H9 (cell line): ENCODE data around the gene KLHDC8A. TPM values are rescaled to one million over a fixed set of nuclear protein-coding genes. Genes with fewer than 3 reads are reported as not detected.
A peak's percentile ranks its signal among the peaks of the same experiment; 100 is the strongest.

Experiments used
- DNase-seq: peaks from one replicate; pipeline ENCODE4 v3.0.0-alpha.2; 2017
- H2AFZ ChIP-seq: one replicate; pipeline ENCODE4 v1.6.1; 2013; ENCODE audit warnings: mild to moderate bottlenecking, low read length, control low read depth, moderate library complexity
- H2AK5ac ChIP-seq: 2 replicates; pipeline ENCODE4 v1.6.1; 2013; ENCODE audit warnings: low read length, control low read depth, mixed read lengths; ENCODE audit not compliant: insufficient read length
- H2BK120ac ChIP-seq: one replicate; pipeline ENCODE4 v1.6.1; 2013; ENCODE audit warnings: low read depth, mild to moderate bottlenecking, low read length, control low read depth, inconsistent platforms; ENCODE audit not compliant: poor library complexity, severe bottlenecking
- H2BK12ac ChIP-seq: 2 replicates; pipeline ENCODE4 v1.6.1; 2013; ENCODE audit warnings: low read length, control low read depth, mixed read lengths, low read depth; ENCODE audit not compliant: insufficient read length
- H2BK15ac ChIP-seq: 2 replicates; pipeline ENCODE4 v1.6.1; 2013; ENCODE audit warnings: low read depth, low read length, control low read depth
- H2BK20ac ChIP-seq: one replicate; pipeline ENCODE4 v1.6.1; 2013; ENCODE audit warnings: low read depth, mild to moderate bottlenecking, low read length, control low read depth, inconsistent platforms; ENCODE audit not compliant: poor library complexity, severe bottlenecking
- H2BK5ac ChIP-seq: 2 replicates; pipeline ENCODE4 v1.6.1; 2013; ENCODE audit warnings: low read length, control low read depth, mixed read lengths; ENCODE audit not compliant: insufficient read length
- H3K14ac ChIP-seq: 2 replicates; pipeline ENCODE4 v1.6.1; 2013; ENCODE audit warnings: low read length, control low read depth; ENCODE audit not compliant: insufficient read depth
- H3K18ac ChIP-seq: 2 replicates; pipeline ENCODE4 v1.6.1; 2013; ENCODE audit warnings: low read depth, mild to moderate bottlenecking, mixed read lengths, low read length, control low read depth; ENCODE audit not compliant: insufficient read length
- H3K23ac ChIP-seq: 2 replicates; pipeline ENCODE4 v1.6.1; 2013; ENCODE audit warnings: low read length, control low read depth, mixed read lengths, low read depth; ENCODE audit not compliant: insufficient read length
- H3K23me2 ChIP-seq: 2 replicates; pipeline ENCODE4 v1.6.1; 2013; ENCODE audit warnings: low read depth, mild to moderate bottlenecking, mixed read lengths, low read length, control low read depth; ENCODE audit not compliant: insufficient read length, poor library complexity, severe bottlenecking
- H3K27ac ChIP-seq: 2 replicates; pipeline ENCODE4 v1.5.1; 2013; ENCODE audit warnings: low read length, control low read depth, mixed read lengths, low read depth; ENCODE audit not compliant: insufficient read length
- H3K27me3 ChIP-seq: 2 replicates; pipeline ENCODE4 v1.6.1; 2013; ENCODE audit warnings: low read length, control low read depth, inconsistent platforms; ENCODE audit not compliant: insufficient read depth
- H3K4ac ChIP-seq: 2 replicates; pipeline ENCODE4 v1.6.1; 2013; ENCODE audit warnings: low read depth, mild to moderate bottlenecking, control low read depth, inconsistent platforms, low read length, moderate library complexity
- H3K4me1 ChIP-seq: 2 replicates; pipeline ENCODE4 v1.6.1; 2013; ENCODE audit warnings: low read length, control low read depth, inconsistent platforms; ENCODE audit not compliant: insufficient read depth
- H3K4me2 ChIP-seq: 2 replicates; pipeline ENCODE4 v1.6.1; 2013; ENCODE audit warnings: low read length, control low read depth, mixed read lengths; ENCODE audit not compliant: insufficient read length, insufficient read depth
- H3K56ac ChIP-seq: 2 replicates; pipeline ENCODE4 v1.6.1; 2013; ENCODE audit warnings: low read depth, mild to moderate bottlenecking, mixed read lengths, low read length, control low read depth; ENCODE audit not compliant: insufficient read length
- H3K79me1 ChIP-seq: 2 replicates; pipeline ENCODE4 v1.6.1; 2013; ENCODE audit warnings: low read depth, mild to moderate bottlenecking, moderate library complexity, low read length, control low read depth, inconsistent platforms; ENCODE audit not compliant: insufficient read depth, poor library complexity, severe bottlenecking
- H3K79me2 ChIP-seq: 2 replicates; pipeline ENCODE4 v1.6.1; 2013; ENCODE audit warnings: low read length, control low read depth, inconsistent platforms; ENCODE audit not compliant: insufficient read depth
- H3K9ac ChIP-seq: 2 replicates; pipeline ENCODE4 v1.6.1; 2013; ENCODE audit warnings: low read length, control low read depth, mixed read lengths; ENCODE audit not compliant: insufficient read length; ENCODE audit errors: extremely low read depth
- H3K9me3 ChIP-seq: one replicate; pipeline ENCODE4 v1.6.1; 2013; ENCODE audit warnings: low read depth, low read length, inconsistent platforms; ENCODE audit not compliant: control insufficient read depth
- H3T11ph ChIP-seq: one replicate; pipeline ENCODE4 v1.6.1; 2013; ENCODE audit warnings: mild to moderate bottlenecking, low read length, control low read depth, inconsistent platforms
- H4K20me1 ChIP-seq: one replicate; pipeline ENCODE4 v1.6.1; 2013; ENCODE audit not compliant: control insufficient read depth, insufficient read length, insufficient read depth
- H4K5ac ChIP-seq: 2 replicates; pipeline ENCODE4 v1.6.1; 2013; ENCODE audit warnings: low read depth, mild to moderate bottlenecking, mixed read lengths, low read length, control low read depth; ENCODE audit not compliant: insufficient read length
- H4K8ac ChIP-seq: replicated peaks from 2 replicates; pipeline ENCODE4 v1.6.1; 2013; ENCODE audit warnings: low read length, control low read depth, mixed read lengths, low read depth; ENCODE audit not compliant: insufficient read length
- H4K91ac ChIP-seq: 2 replicates; pipeline ENCODE4 v1.6.1; 2013; ENCODE audit warnings: low read depth, mild to moderate bottlenecking, moderate library complexity, mixed read lengths, low read length, control low read depth; ENCODE audit not compliant: insufficient read length
- H3K27ac Mint-ChIP-seq, 3 experiments: 2 replicates in 2 of 3; 3 replicates in 1 of 3; pipeline ENCODE4 v1.8.0; 2020 to 2021; ENCODE audit warnings: mixed read lengths in 3 of 3, mild to moderate bottlenecking in 1 of 3, moderate library complexity in 1 of 3
- H3K27me3 Mint-ChIP-seq: 2 replicates; pipeline ENCODE4 v1.8.0; 2021; ENCODE audit warnings: low read depth, mild to moderate bottlenecking, moderate library complexity, mixed read lengths
- H3K36me3 Mint-ChIP-seq, 3 experiments: 2 replicates in 2 of 3; 3 replicates in 1 of 3; pipeline ENCODE4 v1.8.0; 2020 to 2021; ENCODE audit warnings: low read depth in 3 of 3, mixed read lengths in 3 of 3; ENCODE audit not compliant: insufficient read depth in 1 of 3
- H3K4me1 Mint-ChIP-seq, 2 experiments: 2 replicates each; pipeline ENCODE4 v1.8.0; 2020; ENCODE audit warnings: mixed read lengths in 2 of 2
- H3K4me3 Mint-ChIP-seq, 2 experiments: 2 replicates in 1 of 2; 3 replicates in 1 of 2; pipeline ENCODE4 v1.8.0; 2020 to 2021; ENCODE audit warnings: mild to moderate bottlenecking in 2 of 2, mixed read lengths in 2 of 2, moderate library complexity in 1 of 2
- H3K9me3 Mint-ChIP-seq, 2 experiments: 2 replicates in 1 of 2; 3 replicates in 1 of 2; pipeline ENCODE4 v1.8.0; 2020; ENCODE audit warnings: mild to moderate bottlenecking in 2 of 2, mixed read lengths in 2 of 2, moderate library complexity in 1 of 2
- CTCF ChIP-seq: fragments of 200-600 bp; sonication (generic); conservative IDR thresholded peaks from 3 replicates; pipeline ENCODE4 v1.8.0; 2021; ENCODE audit warnings: antibody characterized with exemption, mild to moderate bottlenecking
- WGBS: extraction: QIAGEN DNeasy Blood & Tissue Kit; methylation state at CpG from one replicate; pipeline ENCODE4 v1.1.7; 2013; ENCODE audit warnings: missing lambda C conversion rate, low lambda C conversion rate, mixed read lengths; ENCODE audit not compliant: insufficient read length; ENCODE audit errors: extremely low coverage; 5-methylcytosine and 5-hydroxymethylcytosine counted together
- total RNA-seq: library from RNA; stranded (reverse); gene quantifications from 2 replicates; pipeline ENCODE4 v1.2.1, GENCODE V29; 2021

KLHDC8A gene
- total RNA-seq, 1 experiment from 2014 or later = 0.96 TPM

- Histone ChIP-seq H3K9ac (no peak overlapping the region), H3K56ac (no peak overlapping the region), H4K5ac (no peak overlapping the region), H3K4me2 (no peak overlapping the region), H3K4ac (no peak overlapping the region), H3K23me2 (peaks cover 8% of the 10 kb centered on the region), H3K9me3 (no peaks in the 10 kb centered on the region), H3K79me1 (peaks cover 14% of the 10 kb centered on the region), H2AK5ac (no peak overlapping the region), H2BK12ac (no peak overlapping the region), H3K23ac (no peak overlapping the region), H3K4me1 (peaks cover 38% of the 10 kb centered on the region), H4K8ac (no peak overlapping the region), H3T11ph (no peak overlapping the region), H2BK20ac (no peak overlapping the region), H2BK120ac (no peak overlapping the region), H2AFZ (no peak overlapping the region), H2BK5ac (no peak overlapping the region), H3K18ac (no peak overlapping the region), H3K79me2 (peaks cover 38% of the 10 kb centered on the region; the same call in 1 of the 2 replicates), H2BK15ac (no peak overlapping the region), H4K20me1 (no peaks in the 10 kb centered on the region), H3K27me3 (no peaks in the 10 kb centered on the region), H4K91ac (no peak overlapping the region), H3K27ac (no peak overlapping the region), H3K14ac (peak overlapping the region; percentile 22; the same call in 1 of the 2 replicates)
- Mint-ChIP-seq H3K4me1 (peaks cover 83 to 85% of the 10 kb centered on the region in 2 experiments), H3K4me3 (peak overlapping the region in 1 of 2 experiments; percentile 79; a peak in 3 of 5 replicates), H3K27me3 (peaks cover 3% of the 10 kb centered on the region), H3K9me3 (no peaks in the 10 kb centered on the region), H3K27ac (peak overlapping the region in 2 of 3 experiments; percentile 76 to 96; a peak in 4 of 7 replicates), H3K36me3 (peaks cover 18 to 46% (median 37%) of the 10 kb centered on the region in 3 experiments; a peak in 6 of 7 replicates)
- no peak for TF ChIP-seq CTCF
- no CpG with 5 or more reads among the region's 5 CpGs for WGBS
- no peak for DNase-seq
These were observed 41.6 kb downstream of the KLHDC8A start for GRCh38 chr1:205315008-205315618.
